T1000 (cell line): ENCODE measurements around the gene SIRT4.
"Not testable (repeated sequence)": the region's sequence is repeated elsewhere in the genome, so short reads cannot be mapped to it uniquely, and the experiment has no call there.

ENCODE experiments used
- DNase-seq: peaks from one replicate; lab custom pipeline; 2025; ENCODE audit warnings: mixed read lengths; lab: John Stamatoyannopoulos, UW

SIRT4 gene

GRCh38 chr12:120335447-120335846 lies 33.3 kb downstream of the SIRT4 start:
- not testable (repeated sequence) for DNase-seq

GRCh38 chr12:120336392-120336791 lies 34.3 kb downstream of the SIRT4 start:
- DNase-seq = not testable (repeated sequence)

GRCh38 chr12:120337730-120338129 lies 35.6 kb downstream of the SIRT4 start:
- DNase-seq = no peak

GRCh38 chr12:120339256-120339655 lies 37.1 kb downstream of the SIRT4 start:
- DNase-seq = no peak

- no peak for DNase-seq
Observed at GRCh38 chr12:120342175-120343038, 40.3 kb downstream of the SIRT4 start.

GRCh38 chr12:120343039-120343537 lies 41.0 kb downstream of the SIRT4 start:
- DNase-seq = no peak

- DNase-seq = no peak
Observed at GRCh38 chr12:120343692-120344091, 41.6 kb downstream of the SIRT4 start.

GRCh38 chr12:120346031-120346430 lies 43.9 kb downstream of the SIRT4 start:
- DNase-seq = no peak

- no peak for DNase-seq
Observed at GRCh38 chr12:120346681-120347080, 44.6 kb downstream of the SIRT4 start.

- DNase-seq = no peak
Observed at GRCh38 chr12:120347766-120348165, 45.6 kb downstream of the SIRT4 start.

GRCh38 chr12:120350576-120351350 lies 48.6 kb downstream of the SIRT4 start:
- DNase-seq = no peak

GRCh38 chr12:120352117-120352516 lies 50.0 kb downstream of the SIRT4 start:
- no peak for DNase-seq

- DNase-seq = no peak
Observed at GRCh38 chr12:120353136-120353535, 51.0 kb downstream of the SIRT4 start.

GRCh38 chr12:120353556-120354317 lies 51.6 kb downstream of the SIRT4 start:
- DNase-seq = no peak

- DNase-seq = peak; percentile 84
Observed at GRCh38 chr12:120356567-120357030, 54.5 kb downstream of the SIRT4 start.

- no peak for DNase-seq
Observed at GRCh38 chr12:120357104-120357503, 55.0 kb downstream of the SIRT4 start.

GRCh38 chr12:120358412-120359100 lies 56.4 kb downstream of the SIRT4 start:
- no peak for DNase-seq

- no peak for DNase-seq
Observed at GRCh38 chr12:120359128-120359527, 57.0 kb downstream of the SIRT4 start.

- DNase-seq = no peak
Observed at GRCh38 chr12:120361506-120362208, 59.5 kb downstream of the SIRT4 start.
